Gastroesophageal sphincter (tissue), 4 donors: ENCODE data around the gene KIT. TPM values are rescaled to one million over a fixed set of nuclear protein-coding genes. Genes with fewer than 3 reads are reported as not detected.

ENCODE experiments used
- ATAC-seq: fragments of 150-250 bp; one replicate; pipeline ENCODE4 v1.9.1; 2016; ENCODE audit warnings: mild to moderate bottlenecking, moderate library complexity
- H3K27ac ChIP-seq, 4 donors: fragments of 200-600 bp; sonication (generic) in 3 of 4; 1 replicate in 3 of 4; 2 replicates in 1 of 4; pipeline ENCODE4 v1.5.1; 2016 to 2019
- H3K27me3 ChIP-seq: fragments of 200-600 bp; sonication (generic); one replicate; pipeline ENCODE4 v1.5.1; 2019
- H3K36me3 ChIP-seq, 2 donors: fragments of 200-600 bp; sonication (generic); one replicate each; pipeline ENCODE4 v1.5.1; 2019; ENCODE audit warnings: control low read depth in 1 of 2
- H3K4me1 ChIP-seq, 3 donors: fragments of 200-600 bp; sonication (generic); 1 replicate in 2 of 3; 2 replicates in 1 of 3; pipeline ENCODE4 v1.5.1; 2016 to 2019; ENCODE audit warnings: control low read depth in 2 of 3
- H3K4me3 ChIP-seq, 2 donors: fragments of 200-600 bp; sonication (generic); one replicate each; pipeline ENCODE4 v1.5.1; 2019; ENCODE audit warnings: mild to moderate bottlenecking in 1 of 2, moderate library complexity in 1 of 2
- H3K9me3 ChIP-seq, 3 donors: fragments of 200-600 bp; sonication (generic); one replicate each; pipeline ENCODE4 v1.5.1; 2017 to 2019; ENCODE audit warnings: control low read depth in 2 of 3
- EP300 ChIP-seq: sonication (generic); formaldehyde crosslinking; IDR thresholded peaks from one replicate; pipeline ENCODE4 v1.6.1; 2017; ENCODE audit warnings: antibody characterized with exemption, mild to moderate bottlenecking
- POLR2A ChIP-seq, 2 donors: fragments of 450-650 bp; IDR thresholded peaks; one replicate each; pipeline ENCODE4 v1.6.1; 2017; ENCODE audit warnings: antibody characterized with exemption in 2 of 2, mild to moderate bottlenecking in 2 of 2, moderate library complexity in 1 of 2
- POLR2AphosphoS5 ChIP-seq: sonication (generic); formaldehyde crosslinking; IDR thresholded peaks from one replicate; pipeline ENCODE4 v1.6.1; 2017; ENCODE audit warnings: antibody characterized with exemption
- WGBS, 2 donors: methylation state at CpG; one replicate each; pipeline ENCODE4 v1.1.5; 2018; ENCODE audit warnings: low coverage in 1 of 2; 5-methylcytosine and 5-hydroxymethylcytosine counted together
- total RNA-seq, 4 donors: library from RNA; depleted of rRNA; stranded (reverse); fragments of >200 nt; gene quantifications; one replicate each; pipeline ENCODE4 v1.1.0, GENCODE V29; 2016
- TF ChIP-seq, protein P1 (sequence below), 4 experiments: fragments of 200-600 bp in 2 of 4; fragments of 450-650 bp in 2 of 4; sonication (generic) in 1 of 4; IDR thresholded peaks; one replicate each; pipeline ENCODE4 v1.5.1; 2017 to 2019; ENCODE audit warnings: antibody characterized with exemption in 4 of 4, mild to moderate bottlenecking in 2 of 4, moderate library complexity in 2 of 4

KIT gene
- total RNA-seq, 4 donors from 2014 or later = 25.4 to 69.3 (median 33.8) TPM

DNA sequence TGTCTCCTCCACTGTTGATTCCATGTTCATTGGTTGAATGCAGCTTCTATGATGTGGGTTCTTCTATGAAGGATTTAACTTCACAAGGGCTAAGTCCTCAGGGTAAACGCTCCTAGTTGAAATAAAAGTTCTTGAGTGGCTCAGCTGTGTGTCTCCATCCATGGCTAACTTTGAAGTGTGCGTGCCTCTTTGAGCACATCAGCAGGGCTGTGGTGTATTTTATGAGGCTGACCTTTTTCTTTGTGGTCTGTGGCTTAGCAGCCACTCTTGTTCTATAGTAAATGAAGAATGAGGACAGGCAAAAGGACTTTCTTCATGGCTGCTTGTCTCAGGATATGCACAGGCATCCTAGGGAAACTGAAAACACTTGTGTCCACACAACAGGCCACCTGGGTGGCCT, 88.5 kb downstream of the KIT start:
- no peaks in the 10 kb centered on the region for H3K36me3 ChIP-seq
- H3K27ac ChIP-seq = no peak overlapping the region
- 64 to 93% methylated on average over 1 to 2 of the region's 2 CpGs for WGBS, 2 donors
- no peak overlapping the region for H3K4me3 ChIP-seq
- H3K27me3 ChIP-seq = no peaks in the 10 kb centered on the region
- peaks cover 0 to 4% (median 0%) of the 10 kb centered on the region in 3 donors for H3K9me3 ChIP-seq
- no peak for ATAC-seq
- H3K4me1 ChIP-seq = no peaks in the 10 kb centered on the region
- TF ChIP-seq, protein P1, sequence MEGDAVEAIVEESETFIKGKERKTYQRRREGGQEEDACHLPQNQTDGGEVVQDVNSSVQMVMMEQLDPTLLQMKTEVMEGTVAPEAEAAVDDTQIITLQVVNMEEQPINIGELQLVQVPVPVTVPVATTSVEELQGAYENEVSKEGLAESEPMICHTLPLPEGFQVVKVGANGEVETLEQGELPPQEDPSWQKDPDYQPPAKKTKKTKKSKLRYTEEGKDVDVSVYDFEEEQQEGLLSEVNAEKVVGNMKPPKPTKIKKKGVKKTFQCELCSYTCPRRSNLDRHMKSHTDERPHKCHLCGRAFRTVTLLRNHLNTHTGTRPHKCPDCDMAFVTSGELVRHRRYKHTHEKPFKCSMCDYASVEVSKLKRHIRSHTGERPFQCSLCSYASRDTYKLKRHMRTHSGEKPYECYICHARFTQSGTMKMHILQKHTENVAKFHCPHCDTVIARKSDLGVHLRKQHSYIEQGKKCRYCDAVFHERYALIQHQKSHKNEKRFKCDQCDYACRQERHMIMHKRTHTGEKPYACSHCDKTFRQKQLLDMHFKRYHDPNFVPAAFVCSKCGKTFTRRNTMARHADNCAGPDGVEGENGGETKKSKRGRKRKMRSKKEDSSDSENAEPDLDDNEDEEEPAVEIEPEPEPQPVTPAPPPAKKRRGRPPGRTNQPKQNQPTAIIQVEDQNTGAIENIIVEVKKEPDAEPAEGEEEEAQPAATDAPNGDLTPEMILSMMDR (IDR thresholded peaks at IDR 0.05) = no peak
- TF ChIP-seq EP300 = no peak
- no peak for TF ChIP-seq POLR2AphosphoS5
- TF ChIP-seq POLR2A (IDR thresholded peaks at IDR 0.05) = no peak

DNA sequence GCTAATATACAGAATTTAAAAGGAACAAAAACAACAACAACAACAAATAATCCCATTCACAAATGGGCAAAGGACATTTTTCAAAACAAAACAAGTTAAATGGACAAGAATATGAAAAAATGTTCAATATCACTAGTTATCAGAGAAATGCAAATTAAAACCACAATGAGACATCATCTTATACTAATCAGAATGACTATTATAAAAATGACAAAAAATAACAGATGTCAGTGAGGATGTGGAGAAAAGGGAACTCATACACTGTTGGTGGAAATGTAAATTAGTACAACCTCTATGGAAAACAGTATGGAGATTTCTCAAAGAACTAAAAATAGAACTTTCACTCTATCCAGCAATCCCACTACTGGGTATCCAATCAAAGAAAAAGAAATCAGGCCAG, 92.6 kb downstream of the KIT start:
- no peaks in the 10 kb centered on the region for H3K27me3 ChIP-seq
- H3K27ac ChIP-seq = no peak overlapping the region
- no peak for ATAC-seq
- no peak for TF ChIP-seq POLR2AphosphoS5
- TF ChIP-seq POLR2A (IDR thresholded peaks at IDR 0.05) = no peak
- TF ChIP-seq EP300 = no peak
- TF ChIP-seq, protein P1 (IDR thresholded peaks at IDR 0.05) = no peak
- no peaks in the 10 kb centered on the region for H3K36me3 ChIP-seq
- H3K4me1 ChIP-seq = no peaks in the 10 kb centered on the region
- H3K4me3 ChIP-seq = no peak overlapping the region
- peaks cover 0 to 2% (median 0%) of the 10 kb centered on the region in 3 donors for H3K9me3 ChIP-seq

DNA sequence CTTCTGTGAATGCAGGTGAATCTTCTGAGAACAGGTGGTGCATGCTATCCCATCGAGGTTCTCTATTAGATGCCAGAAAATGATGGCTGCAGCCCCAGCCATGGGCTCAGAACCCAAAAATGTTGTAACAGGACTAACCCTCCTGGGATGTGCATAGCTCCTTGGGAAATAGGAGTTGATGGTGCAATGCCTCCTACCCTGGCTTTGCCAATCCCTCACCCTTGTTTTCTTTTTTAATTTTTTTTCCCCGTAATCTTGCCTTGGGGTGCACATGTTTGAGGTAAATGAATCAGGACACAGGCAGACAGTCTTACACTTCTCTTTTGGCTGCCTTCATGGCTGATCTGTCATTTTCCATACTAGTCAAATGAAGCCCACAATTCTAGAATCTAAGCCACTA, 96.6 kb downstream of the KIT start:
- no peak overlapping the region for H3K27ac ChIP-seq
- ATAC-seq = no peak

DNA sequence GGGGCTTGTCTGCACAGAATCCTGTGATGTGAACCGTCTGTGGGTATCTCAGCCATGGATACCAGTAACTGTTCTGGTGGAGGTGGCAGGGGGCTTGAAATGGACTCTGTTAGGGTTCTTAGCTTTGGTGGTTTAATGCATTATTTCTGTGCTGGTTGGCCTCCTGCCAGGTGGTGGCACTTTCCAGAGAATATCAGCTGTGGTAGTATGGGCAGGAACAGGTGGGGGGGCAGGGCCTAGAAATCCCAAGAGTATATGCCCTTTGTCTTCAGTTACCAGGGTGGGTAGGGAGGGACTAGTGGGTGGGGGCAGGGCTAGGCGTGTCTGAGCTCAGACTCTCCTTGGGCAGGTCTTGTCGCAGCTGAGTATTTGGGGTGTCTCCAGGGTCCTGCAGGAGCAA, 106.7 kb downstream of the KIT start:
- ATAC-seq = no peak
- no peak for TF ChIP-seq POLR2AphosphoS5
- Histone ChIP-seq H3K36me3 (no peaks in the 10 kb centered on the region), H3K4me3 (no peak overlapping the region), H3K27ac (no peak overlapping the region), H3K9me3 (peaks cover 0 to 20% (median 0%) of the 10 kb centered on the region in 3 donors), H3K4me1 (peaks cover 0 to 4% (median 0%) of the 10 kb centered on the region in 3 donors), H3K27me3 (no peaks in the 10 kb centered on the region)
- WGBS, 2 donors = 88 to 100% methylated on average over 1 of the region's 3 CpGs

More for the DNA sequence above, 96.6 kb downstream of the KIT start:
- TF ChIP-seq, protein P1 (IDR thresholded peaks at IDR 0.05) = no peak
- Histone ChIP-seq H3K36me3 (no peaks in the 10 kb centered on the region), H3K4me3 (no peak overlapping the region), H3K9me3 (peaks cover 0 to 7% (median 0%) of the 10 kb centered on the region in 3 donors), H3K4me1 (no peaks in the 10 kb centered on the region), H3K27me3 (no peaks in the 10 kb centered on the region)
- 87 to 93% methylated on average over 2 of the region's 2 CpGs for WGBS, 2 donors

DNA sequence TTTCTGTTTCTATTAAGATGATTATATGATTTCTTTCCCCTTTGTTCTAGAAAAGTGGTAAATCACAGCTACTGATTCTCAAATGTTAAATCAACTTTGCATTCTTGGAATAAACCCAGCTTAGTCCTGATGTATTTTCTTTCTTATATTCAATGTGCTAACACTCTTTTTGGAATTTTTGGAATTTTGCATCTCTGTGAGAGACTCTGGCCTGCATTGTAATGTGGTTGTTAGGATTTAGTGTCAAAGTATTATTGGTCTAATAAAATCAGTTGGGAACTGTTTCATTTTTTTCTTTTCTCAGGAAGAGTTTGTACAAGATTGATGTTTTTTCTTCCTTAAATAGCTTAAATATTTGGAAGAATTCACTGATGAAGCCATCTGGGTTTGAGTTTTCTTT, 109.6 kb downstream of the KIT start:
- H3K27ac ChIP-seq = no peak overlapping the region
- no peak overlapping the region for H3K4me3 ChIP-seq
- ATAC-seq = no peak
- TF ChIP-seq POLR2AphosphoS5 = no peak
- no peak for TF ChIP-seq POLR2A (IDR thresholded peaks at IDR 0.05)
- no peak for TF ChIP-seq EP300
- TF ChIP-seq, protein P1 (IDR thresholded peaks at IDR 0.05) = no peak
- H3K4me1 ChIP-seq = peaks cover 0 to 8% (median 0%) of the 10 kb centered on the region in 3 donors
- no peaks in the 10 kb centered on the region for H3K27me3 ChIP-seq
- H3K9me3 ChIP-seq = peaks cover 0 to 18% (median 0%) of the 10 kb centered on the region in 3 donors
- H3K36me3 ChIP-seq = no peaks in the 10 kb centered on the region

DNA sequence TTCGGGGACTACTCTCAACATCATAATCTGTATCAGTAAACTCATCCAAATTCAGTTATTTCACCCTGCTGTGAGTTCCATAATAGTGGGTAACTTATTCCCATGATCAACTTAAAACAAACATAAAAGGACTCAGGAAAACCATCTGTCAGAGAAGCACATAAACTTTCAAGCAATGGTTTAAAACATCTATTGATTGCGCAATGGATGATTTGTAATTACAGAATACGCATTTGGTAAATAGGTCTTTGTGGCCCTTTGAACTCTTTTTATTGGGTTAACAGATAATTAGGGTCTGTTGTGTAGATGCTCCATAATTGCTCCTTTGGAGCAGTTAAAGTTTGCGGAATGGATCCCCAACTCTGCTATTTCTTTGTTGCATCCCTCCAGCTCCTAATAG, 115.3 kb downstream of the KIT start:
- Histone ChIP-seq H3K4me1 (peaks cover 0 to 8% (median 0%) of the 10 kb centered on the region in 3 donors), H3K36me3 (no peaks in the 10 kb centered on the region), H3K9me3 (no peaks in the 10 kb centered on the region), H3K4me3 (no peak overlapping the region), H3K27ac (no peak overlapping the region), H3K27me3 (no peaks in the 10 kb centered on the region)
- TF ChIP-seq POLR2AphosphoS5 (no peak), EP300 (no peak), POLR2A (IDR thresholded peaks at IDR 0.05) (no peak)
- TF ChIP-seq, protein P1 (IDR thresholded peaks at IDR 0.05) = no peak
- 99 to 100% methylated on average over 4 of the region's 4 CpGs for WGBS, 2 donors
- ATAC-seq = no peak
